Measurements from ENCODE around the gene TTC9. TPM values are rescaled to one million over a fixed set of nuclear protein-coding genes. Genes with fewer than 3 reads are reported as not detected.

Gene TTC9
- total and polyA plus RNA-seq, 2 experiments from 2014 or later, result 10.3 to 34.2 TPM

DNA sequence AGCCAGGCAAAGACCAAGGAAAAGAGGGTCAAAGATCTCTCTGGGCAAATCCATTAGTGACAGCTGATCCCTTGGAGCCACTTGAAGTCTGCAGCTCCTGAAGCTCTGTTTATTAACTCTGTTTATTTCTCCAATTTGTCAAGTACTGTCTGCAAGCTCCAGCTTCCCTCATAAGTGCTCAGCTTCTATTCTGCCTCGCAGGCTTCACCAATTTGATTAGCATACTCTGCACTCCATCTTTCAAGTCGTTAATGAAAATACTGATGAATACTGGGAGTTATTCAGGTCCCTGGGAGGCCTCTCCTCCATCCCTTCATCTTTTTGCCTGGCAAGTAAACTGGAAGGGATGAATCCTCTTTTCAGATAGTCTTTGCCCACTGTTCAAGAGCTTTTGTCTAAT is 54.3 kb downstream of the TTC9 start:
- Mint-ChIP-seq H3K9me3 (no peaks in the 10 kb centered on the region), H3K27ac (no peak overlapping the region)

More for the DNA sequence above, 54.3 kb downstream of the TTC9 start:
- Histone ChIP-seq H3K4me2 (no peak overlapping the region), H3F3A (replicated peaks; ENCODE audit: low read depth) (no peaks in the 10 kb centered on the region), H3K4me1 (ENCODE audit: insufficient read depth) (peaks cover 4% of the 10 kb centered on the region; the same call in 1 of the 2 replicates), H3K27ac (ENCODE audit: low read depth) (no peak overlapping the region), H3K4me3 (no peak overlapping the region), H4K20me1 (replicated peaks; ENCODE audit: insufficient read depth) (no peaks in the 10 kb centered on the region), H3K79me2 (replicated peaks; ENCODE audit: insufficient read depth) (no peaks in the 10 kb centered on the region), H2AFZ (no peak overlapping the region), H3K9me2 (ENCODE audit: insufficient read depth) (0 out of 2 replicates have a peak, but pooled peaks cover 6% of the 10 kb centered on the region), H3K36me3 (ENCODE audit: insufficient read depth) (no peaks in the 10 kb centered on the region), H3K27me3 (ENCODE audit: insufficient read depth) (no peaks in the 10 kb centered on the region)
- DNase-seq (ENCODE audit: low spot score) (no peak), ATAC-seq (no peak)
- TF ChIP-seq CTCF (conservative IDR thresholded peaks at IDR 0.05; ENCODE audit: low read depth in 2 of 2) (no peak), ZNF331 (CRISPR knock-in tag; IDR thresholded peaks at IDR 0.05; ENCODE audit: low read depth) (no peak), REST (IDR thresholded peaks at IDR 0.05; ENCODE audit: unreplicated experiment) (no peak)
- H3K27me3 Mint-ChIP-seq (ENCODE audit: insufficient read depth, low read depth, poor library complexity), result no peaks in the 10 kb centered on the region
- H3K4me1 Mint-ChIP-seq, result peaks cover 11% of the 10 kb centered on the region
- H3K4me3 Mint-ChIP-seq, result no peak overlapping the region
- no peaks in the 10 kb centered on the region; the same call in 2 of the 3 replicates for H3K36me3 Mint-ChIP-seq (ENCODE audit: low read depth)
